Stimulated activated CD4-positive, alpha-beta T cell treated with anti-CD3 and anti-CD28 coated beads, Interleukin-15, amount 100 ng/mL, for 1 hour (primary cell): ENCODE measurements around the gene FAM89B.
A peak's percentile ranks its signal among the peaks of the same experiment; 100 is the strongest.

Source experiments
- DNase-seq, 2 donors: peaks; one replicate each; pipeline ENCODE4 v3.0.0-alpha.2; 2020; ENCODE audit warnings: low read depth in 1 of 2, low spot score in 1 of 2

Gene FAM89B

DNA sequence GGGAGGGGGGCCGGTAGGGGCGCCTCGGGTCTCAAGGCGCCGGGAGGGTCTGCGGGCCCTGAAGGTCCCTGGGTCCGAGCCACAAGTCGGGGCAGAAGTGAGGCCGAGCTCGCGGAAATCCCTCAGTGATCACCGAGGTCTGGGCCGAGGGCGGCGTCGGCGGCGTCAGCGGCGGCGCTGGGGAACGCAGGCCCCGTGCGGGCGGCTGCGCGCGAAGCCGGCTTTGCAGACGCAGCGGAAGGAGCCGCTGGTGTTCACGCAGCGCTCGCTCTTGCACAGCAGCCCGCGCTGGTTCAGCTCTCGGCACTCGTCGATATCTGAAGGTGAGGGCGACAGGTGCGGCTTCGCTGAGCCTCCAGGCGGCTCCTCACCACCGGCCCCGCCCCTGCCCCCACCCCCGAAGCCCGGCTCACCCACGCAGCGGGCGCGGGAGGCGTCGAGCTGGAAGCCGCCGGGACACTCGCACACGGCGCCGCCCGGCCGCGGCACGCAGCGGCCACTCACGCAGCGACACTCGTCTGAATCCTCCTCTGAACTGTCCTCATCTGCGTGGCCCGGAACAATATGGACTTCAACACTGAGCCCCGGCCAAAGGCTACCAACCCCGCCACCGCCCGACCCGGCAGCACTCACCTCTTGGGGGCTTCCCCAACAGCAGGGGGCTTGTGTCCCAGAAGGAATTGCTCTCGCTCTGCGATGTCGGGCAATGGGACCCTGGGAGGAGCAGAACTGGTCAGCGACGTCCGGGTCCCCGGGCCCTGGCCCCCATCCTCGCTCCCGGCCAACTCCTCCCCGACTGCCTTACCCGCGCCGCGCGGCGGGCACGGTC lies 33.2 kb upstream of the FAM89B start:
- DNase-seq, result no peak

DNA sequence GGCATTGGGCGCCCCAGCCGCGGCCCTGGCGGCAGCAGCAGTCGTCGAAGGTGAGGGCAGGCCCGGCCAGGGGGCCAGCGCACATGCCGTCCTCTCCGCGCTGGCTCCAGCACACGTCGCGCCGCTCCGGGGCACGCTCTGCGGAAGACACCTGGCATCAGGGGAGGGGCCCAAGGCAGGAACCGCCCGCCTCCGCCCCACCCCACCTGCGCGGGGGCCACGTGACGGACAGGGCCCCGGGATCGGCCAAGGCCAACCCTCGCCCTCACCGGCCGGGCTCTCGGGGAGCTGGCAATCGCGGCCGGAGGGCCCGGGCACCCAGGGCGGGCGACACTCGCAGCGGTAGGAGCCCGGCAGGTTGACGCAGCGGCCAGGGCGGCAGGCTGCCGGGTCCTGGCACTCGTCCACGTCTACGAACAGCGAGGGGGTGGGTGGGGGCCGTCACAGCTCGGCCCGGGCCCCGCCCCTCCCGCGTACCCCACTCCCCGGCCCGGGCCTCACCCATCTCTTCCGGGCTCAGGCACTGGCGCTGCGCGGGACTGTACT lies 32.5 kb upstream of the FAM89B start:
- no peak for DNase-seq

DNA sequence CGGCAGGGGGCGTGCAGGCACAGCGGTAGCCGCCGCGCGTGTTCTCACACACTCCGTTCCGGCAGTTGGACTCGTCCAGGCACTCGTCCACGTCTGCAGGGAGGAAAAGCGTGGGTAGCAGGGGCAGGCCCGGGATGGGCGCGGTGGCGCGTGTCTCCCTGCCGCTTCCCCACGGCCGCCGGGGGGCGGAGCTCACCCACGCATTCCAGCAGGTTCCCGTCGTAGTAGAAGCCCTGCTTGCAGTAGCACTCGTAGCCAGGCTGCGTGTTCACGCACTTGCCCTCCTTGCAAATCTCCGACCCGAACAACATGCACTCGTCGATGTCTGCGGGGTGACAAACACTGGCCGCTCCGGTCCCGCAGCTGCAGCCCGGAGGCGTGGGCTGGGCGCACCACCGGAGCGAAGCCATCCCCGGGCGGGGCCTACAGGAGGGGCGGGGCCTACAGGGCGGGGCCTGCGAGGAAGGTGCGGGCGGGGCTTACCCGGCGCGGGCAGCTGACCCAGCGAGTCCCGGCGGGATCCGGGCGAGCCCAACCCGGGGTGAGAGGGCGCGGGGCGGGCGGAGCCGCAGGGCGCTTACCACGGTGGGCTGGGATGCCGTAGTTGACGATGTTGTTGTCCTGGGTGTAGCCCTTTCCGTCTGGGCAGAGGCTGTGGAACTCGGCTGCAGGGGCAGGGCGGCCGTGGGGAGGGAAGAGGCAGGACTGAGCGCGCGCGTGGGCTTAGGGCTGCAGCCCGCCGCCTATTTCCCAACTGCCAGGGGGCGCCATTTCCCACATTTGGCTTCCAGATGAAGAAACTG lies 31.8 kb upstream of the FAM89B start:
- peak; percentile 82 to 86 for DNase-seq

DNA sequence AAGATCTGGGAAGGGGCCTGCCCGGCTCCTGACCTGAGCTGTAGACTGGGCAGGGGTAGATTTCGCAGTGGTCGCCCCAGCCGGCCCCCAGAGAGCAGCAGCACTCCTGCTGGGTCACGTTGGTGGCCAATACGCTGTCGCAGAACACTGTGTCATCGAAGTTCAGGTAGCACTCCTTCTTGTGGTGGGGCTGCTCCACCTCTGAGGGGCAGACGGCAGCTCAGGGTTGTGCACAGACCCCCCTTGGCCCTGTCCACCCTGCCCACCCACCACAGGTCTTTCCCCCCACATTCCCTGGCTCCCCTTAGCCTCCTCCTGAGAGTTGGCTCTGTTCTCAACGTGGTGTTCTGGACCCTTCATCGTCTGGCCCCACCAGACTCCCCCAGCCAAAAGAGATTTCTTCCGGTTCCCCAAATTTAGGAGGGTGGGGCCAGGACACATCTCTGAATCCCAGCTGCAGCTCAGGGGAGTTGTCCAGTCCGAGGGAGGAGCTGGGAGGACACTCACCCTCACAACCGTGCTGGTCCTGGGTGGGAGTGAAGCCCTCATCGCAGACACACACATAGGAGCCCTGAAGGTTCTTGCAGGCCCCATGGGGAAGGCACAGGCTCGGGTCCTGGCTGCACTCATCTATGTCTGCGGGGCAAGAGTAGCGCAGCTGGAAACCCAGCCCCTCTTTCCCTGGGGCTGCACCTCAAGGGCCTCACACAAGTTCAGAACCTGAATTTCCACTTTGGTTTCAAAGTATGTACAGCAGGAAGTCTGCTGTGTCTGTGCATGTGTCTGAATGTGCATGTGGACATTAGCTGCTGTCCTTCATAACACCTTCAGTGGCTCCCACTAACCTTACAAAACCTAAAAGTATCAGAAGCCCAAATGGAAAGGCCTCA lies 31.0 kb upstream of the FAM89B start:
- no peak for DNase-seq

DNA sequence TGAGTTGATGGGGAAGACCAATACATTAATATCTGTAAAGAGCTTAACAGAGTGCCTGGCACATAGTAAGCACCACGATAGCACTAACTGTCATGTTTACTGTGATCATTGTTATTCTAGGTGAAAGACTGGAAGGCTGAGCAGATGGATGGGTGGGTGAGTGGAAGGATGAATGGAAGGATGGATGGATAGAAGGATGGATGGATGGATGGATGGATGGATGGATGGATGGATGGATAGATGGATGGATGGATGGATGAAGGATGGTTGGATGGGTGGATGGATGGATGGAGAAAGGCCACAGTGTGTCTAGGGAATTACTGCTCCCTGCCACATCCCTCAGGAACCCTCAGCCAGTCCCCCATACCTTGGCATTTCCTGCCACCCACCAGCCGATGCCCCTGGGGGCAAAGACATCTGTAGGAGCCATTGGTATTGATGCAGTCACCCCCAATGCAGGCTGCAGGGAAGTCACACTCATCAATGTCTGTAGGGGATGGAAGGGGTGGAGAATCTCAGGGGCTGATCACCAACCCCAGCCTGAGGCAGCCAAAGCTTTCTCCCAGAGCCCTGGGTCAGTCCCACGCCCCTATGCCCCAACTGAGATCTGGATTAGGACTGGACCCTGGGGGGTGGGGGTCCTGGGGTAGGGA lies 29.5 kb upstream of the FAM89B start:
- no peak for DNase-seq

DNA sequence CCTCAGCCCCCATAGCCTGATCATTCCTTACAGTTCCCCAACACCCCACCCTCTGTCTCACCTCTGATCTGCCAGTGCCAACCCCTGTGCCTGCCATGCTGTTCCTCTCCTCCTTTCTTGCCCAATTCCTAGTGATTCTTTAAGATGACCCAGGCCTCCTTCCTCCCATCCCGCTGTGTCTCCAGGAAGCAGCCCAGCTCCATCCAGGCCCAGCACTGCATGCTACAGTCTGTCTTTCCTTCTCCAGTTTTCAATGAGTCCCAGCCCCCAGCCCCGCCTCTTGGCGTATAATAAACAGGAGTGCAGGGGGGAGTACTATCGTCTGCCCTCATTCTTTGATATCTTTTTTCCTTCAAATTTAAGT lies 26.5 kb upstream of the FAM89B start:
- no peak for DNase-seq

DNA sequence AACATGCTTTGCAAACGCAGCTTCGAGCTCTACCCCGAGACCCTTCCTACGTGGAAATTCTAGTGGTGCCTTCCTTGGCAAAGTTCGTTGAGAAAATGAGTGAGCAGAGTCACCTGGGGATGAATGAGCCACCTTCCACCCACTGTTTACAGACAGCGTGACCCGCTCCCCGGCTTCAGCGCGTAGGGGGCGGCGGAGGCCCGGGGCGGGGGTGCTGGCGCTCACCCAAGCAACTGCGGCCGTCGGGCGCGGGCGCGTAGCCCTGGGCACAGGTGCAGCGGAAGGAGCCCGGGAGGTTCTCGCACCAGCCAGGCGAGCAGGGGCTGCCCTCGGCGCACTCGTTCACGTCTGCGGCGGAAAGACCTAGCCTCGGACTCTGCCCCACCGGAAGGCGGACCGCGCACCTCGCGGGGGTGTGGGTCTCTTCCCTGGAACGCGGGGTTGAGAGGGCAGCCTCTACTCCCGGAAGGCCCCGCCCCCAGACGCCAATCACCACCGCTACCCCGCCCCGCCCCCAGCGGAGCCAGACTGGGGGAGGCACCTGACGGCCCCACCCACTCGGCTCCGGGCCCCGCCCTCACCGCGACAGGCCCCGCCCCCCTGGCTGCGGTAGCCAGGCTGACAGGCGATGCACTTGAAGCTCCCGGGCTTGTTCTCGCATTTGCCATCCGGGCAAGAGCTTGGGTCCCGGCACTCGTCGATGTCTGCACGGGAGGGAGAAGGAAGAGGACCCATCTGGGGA lies 25.9 kb upstream of the FAM89B start:
- peak; percentile 99 to 100 for DNase-seq

DNA sequence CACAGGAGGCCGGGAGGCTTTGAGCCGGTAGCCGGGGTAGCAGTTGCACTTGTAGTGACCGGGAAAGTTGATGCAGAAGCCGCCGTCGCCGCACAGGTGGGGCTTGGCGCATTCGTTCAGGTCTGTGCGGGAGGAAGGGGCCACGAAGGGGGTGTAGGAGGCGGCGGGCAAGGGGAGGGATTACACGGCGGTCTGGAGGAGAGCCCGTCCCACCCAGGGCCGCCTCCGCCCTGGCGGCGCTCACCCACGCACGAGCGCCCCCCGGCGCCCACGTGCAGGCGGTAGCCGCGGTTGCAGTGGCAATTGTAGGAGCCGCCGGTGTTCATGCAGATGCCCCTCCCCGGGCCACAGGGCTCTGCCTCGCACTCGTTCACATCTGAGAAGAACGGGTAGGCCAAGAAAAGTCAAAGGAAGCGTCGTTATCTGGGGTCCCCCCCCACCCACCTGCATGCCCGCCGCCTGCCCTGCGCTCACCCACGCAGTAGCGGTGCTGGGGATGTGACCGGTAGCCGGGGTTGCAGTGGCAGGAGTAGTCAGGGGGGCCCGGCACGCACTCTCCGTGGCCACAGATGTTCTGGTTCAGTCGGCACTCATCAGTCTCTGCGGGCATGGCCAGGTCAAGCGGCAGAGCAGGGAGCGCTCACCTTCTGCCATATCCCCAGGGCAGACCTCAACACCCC lies 24.8 kb upstream of the FAM89B start:
- DNase-seq, result no peak

DNA sequence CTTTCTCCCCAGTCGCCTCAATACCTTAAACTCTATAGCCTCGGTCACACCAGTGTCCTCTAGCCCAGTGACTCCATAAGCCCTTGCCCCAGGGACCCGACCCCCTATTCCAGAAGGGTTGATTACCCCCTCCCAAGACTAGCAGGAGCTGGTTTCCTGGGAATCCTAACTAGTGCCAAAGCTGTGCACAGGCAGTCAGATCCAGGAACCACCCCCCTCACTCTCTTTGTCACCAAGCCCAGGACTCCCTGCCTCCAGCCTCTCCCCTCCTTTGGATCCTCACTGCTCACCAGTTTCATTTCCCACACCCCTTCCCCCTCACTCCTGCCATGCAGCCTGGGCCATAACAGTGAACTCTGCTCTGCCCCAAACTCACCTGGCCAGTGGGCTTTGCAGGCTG lies 23.9 kb upstream of the FAM89B start:
- no peak for DNase-seq

DNA sequence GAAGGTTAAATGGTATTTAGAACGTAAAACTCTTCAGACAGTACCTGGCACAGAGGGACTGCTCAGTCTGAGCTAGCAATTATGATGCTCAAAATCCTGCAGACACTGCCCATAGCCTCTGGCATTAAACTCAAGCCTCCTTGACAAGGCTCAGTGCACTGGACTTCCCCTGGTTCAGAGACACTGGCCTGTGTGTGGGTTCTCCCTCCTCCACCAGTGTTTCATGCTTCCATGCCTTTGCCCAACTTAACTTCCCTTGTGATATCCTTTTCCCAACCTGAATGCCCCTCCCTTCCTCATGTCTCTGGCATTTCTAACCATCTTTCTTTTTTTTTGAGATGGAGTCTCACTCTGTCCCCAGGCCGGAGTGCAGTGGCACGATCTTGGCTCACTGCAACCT lies 23.2 kb upstream of the FAM89B start:
- no peak for DNase-seq

DNA sequence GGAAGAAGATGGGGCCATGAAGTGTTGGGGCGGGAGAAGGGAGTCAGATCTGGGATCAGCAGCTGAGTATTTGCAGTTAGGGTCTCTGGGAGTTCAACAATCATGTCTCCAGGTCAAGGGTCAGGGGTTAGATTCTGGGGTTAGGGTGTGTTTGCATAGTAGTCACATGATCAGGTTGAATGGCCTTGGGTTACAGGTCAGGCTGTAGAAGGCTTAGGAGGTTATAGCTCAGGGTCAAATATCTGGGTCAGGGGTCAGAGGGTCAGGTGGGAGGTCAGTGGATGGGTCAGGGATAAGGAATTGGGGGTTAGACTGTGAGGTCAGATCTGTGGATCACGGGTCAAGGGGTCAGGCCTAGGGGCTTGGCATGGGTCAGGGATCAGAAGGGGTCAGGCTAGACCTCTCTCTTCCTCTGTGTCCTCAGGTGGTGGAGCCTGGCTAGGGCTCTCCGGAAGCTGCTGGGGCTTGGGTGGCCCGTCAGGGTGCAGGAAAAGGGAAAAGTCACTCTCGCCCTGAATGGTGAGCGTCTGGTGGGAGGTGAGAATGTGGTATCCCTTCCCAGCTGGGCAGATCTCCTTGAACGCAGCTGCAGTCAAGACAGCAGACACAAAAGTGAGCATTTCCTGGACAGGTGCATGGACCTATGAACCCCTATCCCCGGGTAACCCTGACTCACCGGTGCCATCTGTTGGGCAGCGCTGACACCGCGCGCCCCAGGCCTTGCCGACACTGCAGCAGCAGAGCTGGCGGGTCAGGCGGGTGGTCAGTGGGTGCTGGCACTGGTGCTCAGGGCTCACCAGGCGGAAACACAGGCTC lies 20.6 kb upstream of the FAM89B start:
- DNase-seq, result no peak

DNA sequence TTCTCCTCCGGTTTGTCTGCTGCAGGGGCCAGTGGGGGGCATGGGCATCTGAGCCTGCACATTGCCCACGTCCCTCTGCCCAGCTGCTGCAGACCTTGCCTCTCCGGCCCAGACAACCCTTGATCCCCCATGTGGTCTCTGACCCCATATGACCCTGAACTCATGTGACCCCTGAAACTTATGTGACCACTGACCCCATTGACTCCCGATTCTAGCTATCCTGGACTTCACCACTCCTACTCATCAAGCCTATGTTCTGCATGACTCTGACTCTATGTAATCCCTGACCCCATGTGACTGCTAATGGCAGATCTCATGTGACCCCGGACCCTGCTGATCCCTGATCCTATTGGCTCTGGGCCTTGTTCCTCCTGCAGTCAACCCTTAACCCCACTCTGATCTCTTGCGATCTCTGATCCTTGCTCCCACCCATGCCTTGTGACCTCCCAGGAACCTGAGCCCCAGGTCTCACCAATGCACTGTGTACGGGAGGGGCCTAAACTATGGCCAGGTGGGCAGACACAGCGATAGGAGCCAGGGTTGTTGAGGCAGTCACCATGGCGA lies 19.9 kb upstream of the FAM89B start:
- DNase-seq, result no peak

DNA sequence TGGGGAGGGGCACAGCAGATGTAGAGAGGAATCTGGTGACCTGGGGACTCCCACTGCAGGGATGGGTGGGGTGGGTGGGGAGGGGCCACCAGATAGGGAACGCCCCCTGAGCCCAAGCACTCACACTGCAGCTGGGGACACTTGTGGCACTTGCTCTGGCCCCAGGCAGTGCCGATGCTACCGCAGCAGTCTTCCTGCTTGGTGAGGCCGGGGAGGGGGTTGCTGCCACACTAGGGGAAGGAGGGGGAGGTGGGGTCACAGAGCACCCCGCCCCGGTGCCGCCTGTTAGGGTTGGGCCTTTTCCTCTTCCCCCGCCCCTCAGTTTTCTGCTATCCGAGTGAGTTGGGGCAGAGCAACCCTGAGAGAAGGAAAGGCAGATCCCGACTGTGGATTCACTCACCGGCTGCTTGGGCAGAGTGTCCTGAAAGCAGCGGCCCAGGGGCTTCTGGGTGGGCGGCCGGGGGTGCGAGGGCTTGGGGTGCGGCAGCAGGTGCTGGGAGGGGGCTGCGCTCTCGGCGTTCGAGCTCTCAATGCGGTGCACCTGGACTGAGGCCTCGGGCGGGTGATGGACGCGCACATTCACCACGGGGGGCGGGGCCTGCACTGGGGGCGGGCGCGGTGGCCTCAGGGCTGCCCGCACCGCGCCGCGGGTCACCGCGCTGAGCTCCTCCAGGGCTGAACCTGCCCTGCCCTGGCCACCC lies 18.9 kb upstream of the FAM89B start:
- peak; percentile 46 to 53 for DNase-seq

DNA sequence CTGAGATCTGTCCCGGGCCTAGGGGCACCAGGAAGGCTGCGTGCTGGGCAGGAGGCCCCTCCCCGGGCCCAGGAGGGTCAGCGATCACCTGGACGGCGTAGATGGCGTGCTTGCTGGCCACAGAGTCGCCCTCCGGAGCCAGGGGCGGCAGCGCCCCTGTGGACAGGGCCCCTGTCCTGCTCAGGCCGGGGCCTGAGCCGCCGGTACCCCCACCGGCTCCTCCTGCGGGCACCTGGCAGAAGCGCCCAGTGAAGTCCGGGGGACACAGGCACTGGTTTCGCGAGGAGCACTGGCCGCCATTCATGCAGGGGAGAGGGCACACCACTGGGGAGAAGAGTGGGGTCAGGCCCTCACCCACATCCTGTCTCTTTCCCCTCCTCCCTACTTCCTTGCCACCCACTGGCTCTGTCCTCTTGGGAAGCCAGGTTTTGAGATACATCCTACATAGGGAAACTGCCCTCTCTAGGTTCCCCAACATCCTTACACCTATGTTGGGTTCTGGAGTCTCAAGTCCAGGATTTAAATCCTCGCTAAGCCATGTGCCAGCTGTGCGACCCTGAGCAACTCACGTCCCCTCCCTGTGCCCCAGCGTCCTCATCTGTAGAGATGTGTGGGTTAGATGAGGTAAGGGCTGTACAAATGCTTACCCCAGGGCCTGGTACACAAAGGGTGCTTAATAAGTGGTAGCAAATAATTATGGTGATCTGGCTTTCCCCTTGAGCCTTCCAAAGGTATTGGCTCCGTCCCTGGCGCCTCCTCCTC lies 18.1 kb upstream of the FAM89B start:
- no peak for DNase-seq

DNA sequence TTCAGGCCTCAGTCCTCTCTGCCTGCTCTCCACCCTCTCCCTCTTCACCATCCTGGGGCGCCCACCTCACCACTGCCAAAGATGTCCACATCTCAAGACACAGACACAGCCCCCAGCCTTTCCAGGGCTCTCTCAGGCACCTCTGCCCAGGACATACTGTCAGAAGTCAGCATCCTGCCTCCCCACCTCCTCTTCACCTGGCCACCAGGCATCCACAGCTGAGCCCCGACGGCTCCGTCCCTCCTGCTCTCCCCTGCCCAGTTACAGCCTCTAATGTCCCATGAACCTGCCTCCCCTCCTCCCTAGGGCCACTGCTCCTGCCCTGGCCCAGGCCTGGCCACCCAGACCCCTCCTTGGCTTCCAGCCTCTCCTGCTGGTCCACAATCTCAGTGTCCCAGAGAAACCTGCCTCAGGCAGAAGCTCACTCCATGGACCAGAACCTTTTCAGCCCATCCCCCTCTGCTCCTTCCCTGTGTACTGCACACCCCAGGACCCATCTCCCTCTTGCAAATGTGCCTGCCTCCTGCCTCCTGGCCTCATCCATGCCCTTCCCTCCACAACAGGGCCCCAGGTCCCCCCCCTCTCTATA lies 17.4 kb upstream of the FAM89B start:
- DNase-seq, result no peak

DNA sequence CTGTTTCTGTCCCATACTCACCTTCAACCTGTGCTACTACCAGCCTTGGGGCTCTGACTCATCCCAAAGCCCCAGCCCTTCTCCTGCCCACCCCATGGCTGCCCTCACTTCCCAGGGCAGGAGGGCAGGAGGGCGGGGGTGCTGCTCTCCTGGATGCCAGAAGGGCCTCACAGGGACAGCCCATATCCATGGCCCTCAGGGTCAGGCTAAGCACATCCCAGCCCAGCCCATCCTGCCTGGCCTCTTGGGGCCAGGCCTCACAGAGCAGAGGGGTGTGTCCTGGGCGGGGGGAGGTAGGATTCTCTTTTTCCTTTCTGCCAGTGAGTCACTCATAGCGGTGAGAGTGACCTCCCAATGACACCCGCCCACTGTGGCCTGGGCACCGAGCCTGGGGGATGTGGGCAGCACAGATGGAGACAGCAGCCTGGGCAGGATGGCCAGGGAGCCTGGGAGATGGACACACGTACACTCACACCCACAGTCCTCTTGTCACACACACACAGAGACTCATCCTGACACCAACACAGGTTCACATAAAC lies 16.6 kb upstream of the FAM89B start:
- DNase-seq, result no peak
